ENCODE results near the gene MTHFSD. TPM values are rescaled to one million over a fixed set of nuclear protein-coding genes. Genes with fewer than 3 reads are reported as not detected.

MTHFSD gene
- total RNA-seq, 2 experiments from 2014 or later: 7.3 to 7.9 TPM

- H3K36me3 Mint-ChIP-seq (ENCODE audit: low read depth): no peaks in the 10 kb centered on the region
- peaks cover 0 to 15% of the 10 kb centered on the region in 2 experiments for H3K9me3 ChIP-seq (ENCODE audit: control insufficient read depth in 1 of 2, insufficient read depth in 1 of 2, low read length in 2 of 2)
- DNase-seq (no peak), ATAC-seq (ENCODE audit: poor library complexity) (no peak)
- no peak overlapping the region for H3K27ac ChIP-seq (ENCODE audit: low read depth in 1 of 2, low read length in 2 of 2)
- H3K27ac Mint-ChIP-seq: no peak overlapping the region
- H3K4me1 Mint-ChIP-seq (ENCODE audit: low read depth): no peaks in the 10 kb centered on the region
- peaks cover 51 to 87% of the 10 kb centered on the region in 2 experiments for H3K27me3 ChIP-seq (ENCODE audit: control insufficient read depth in 1 of 2, insufficient read depth in 2 of 2, low read length in 2 of 2)
- no peaks in the 10 kb centered on the region for H3K9me3 Mint-ChIP-seq
- intact Hi-C loops (cut with DNase I, micrococcal nuclease): no loop called here
- H3K27me3 Mint-ChIP-seq: peaks cover 82% of the 10 kb centered on the region
- H3K36me3 ChIP-seq (ENCODE audit: insufficient read depth, low read length): no peaks in the 10 kb centered on the region
- H3K4me3 Mint-ChIP-seq: no peak overlapping the region
- no peak for TF ChIP-seq CTCF (IDR thresholded peaks at IDR 0.05)
- no peaks in the 10 kb centered on the region for H3K4me1 ChIP-seq (ENCODE audit: insufficient read depth, low read length)
- ChIA-PET POLR2A (no interaction called here), CTCF (no interaction called here)
- H3K4me3 ChIP-seq (ENCODE audit: low read length): no peak overlapping the region
Measured at GRCh38 chr16:86495357-86495701, 59.7 kb downstream of the MTHFSD start.

- Histone ChIP-seq H3K36me3 (ENCODE audit: insufficient read depth, low read length) (no peaks in the 10 kb centered on the region), H3K4me1 (ENCODE audit: insufficient read depth, low read length) (no peaks in the 10 kb centered on the region), H3K27ac (ENCODE audit: low read depth in 1 of 2, low read length in 2 of 2) (no peak overlapping the region), H3K9me3 (ENCODE audit: control insufficient read depth in 1 of 2, insufficient read depth in 1 of 2, low read length in 2 of 2) (peaks cover 0 to 15% of the 10 kb centered on the region in 2 experiments), H3K4me3 (ENCODE audit: low read length) (no peak overlapping the region), H3K27me3 (ENCODE audit: control insufficient read depth in 1 of 2, insufficient read depth in 2 of 2, low read length in 2 of 2) (peaks cover 47 to 83% of the 10 kb centered on the region in 2 experiments)
- peaks cover 82% of the 10 kb centered on the region for H3K27me3 Mint-ChIP-seq
- no peak for DNase-seq
- no peak overlapping the region for H3K27ac Mint-ChIP-seq
- H3K36me3 Mint-ChIP-seq (ENCODE audit: low read depth): no peaks in the 10 kb centered on the region
- intact Hi-C loops (cut with DNase I, micrococcal nuclease): no loop called here
- no peak for TF ChIP-seq CTCF (IDR thresholded peaks at IDR 0.05)
- H3K9me3 Mint-ChIP-seq: no peaks in the 10 kb centered on the region
- POLR2A ChIA-PET: no interaction called here
- no peak for ATAC-seq (ENCODE audit: poor library complexity)
- H3K4me1 Mint-ChIP-seq (ENCODE audit: low read depth): no peaks in the 10 kb centered on the region
- no peak overlapping the region for H3K4me3 Mint-ChIP-seq
- CTCF ChIA-PET: no interaction called here
Measured at GRCh38 chr16:86494565-86495356, 60.3 kb downstream of the MTHFSD start.

- ChIA-PET CTCF (no interaction called here), POLR2A (no interaction called here)
- H3K27ac ChIP-seq (ENCODE audit: low read depth in 1 of 2, low read length in 2 of 2): no peak overlapping the region
- H3K4me1 ChIP-seq (ENCODE audit: insufficient read depth, low read length): no peaks in the 10 kb centered on the region
- ATAC-seq (ENCODE audit: poor library complexity) (no peak), DNase-seq (no peak)
- Mint-ChIP-seq H3K9me3 (no peaks in the 10 kb centered on the region), H3K4me1 (ENCODE audit: low read depth) (no peaks in the 10 kb centered on the region), H3K27me3 (peaks cover 82% of the 10 kb centered on the region), H3K4me3 (no peak overlapping the region), H3K27ac (no peak overlapping the region), H3K36me3 (ENCODE audit: low read depth) (no peaks in the 10 kb centered on the region)
- peaks cover 42 to 76% of the 10 kb centered on the region in 2 experiments for H3K27me3 ChIP-seq (ENCODE audit: control insufficient read depth in 1 of 2, insufficient read depth in 2 of 2, low read length in 2 of 2)
- peaks cover 0 to 15% of the 10 kb centered on the region in 2 experiments for H3K9me3 ChIP-seq (ENCODE audit: control insufficient read depth in 1 of 2, insufficient read depth in 1 of 2, low read length in 2 of 2)
- no peak overlapping the region for H3K4me3 ChIP-seq (ENCODE audit: low read length)
- intact Hi-C loops (cut with DNase I, micrococcal nuclease): no loop called here
- H3K36me3 ChIP-seq (ENCODE audit: insufficient read depth, low read length): no peaks in the 10 kb centered on the region
- TF ChIP-seq CTCF (IDR thresholded peaks at IDR 0.05): no peak
Measured at GRCh38 chr16:86494039-86494564, 60.9 kb downstream of the MTHFSD start.
